HFFc6 (cell line): ENCODE data around the gene RAB3IP. TPM values are rescaled to one million over a fixed set of nuclear protein-coding genes. Genes with fewer than 3 reads are reported as not detected.

Experiments
- DNase-seq: peaks from one replicate; pipeline ENCODE4 v3.0.0-alpha.2; 2018
- H3K27ac Mint-ChIP-seq: 2 replicates; pipeline ENCODE4 v1.8.0; 2020; ENCODE audit warnings: mild to moderate bottlenecking, mixed read lengths
- H3K27me3 Mint-ChIP-seq: 2 replicates; pipeline ENCODE4 v1.8.0; 2021; ENCODE audit warnings: mild to moderate bottlenecking, moderate library complexity, mixed read lengths; ENCODE audit not compliant: insufficient read depth
- H3K36me3 Mint-ChIP-seq: 2 replicates; pipeline ENCODE4 v1.8.0; 2021; ENCODE audit warnings: low read depth, mixed read lengths
- H3K4me1 Mint-ChIP-seq: 2 replicates; pipeline ENCODE4 v1.8.0; 2020; ENCODE audit warnings: low read depth, mixed read lengths
- H3K4me3 Mint-ChIP-seq: 2 replicates; pipeline ENCODE4 v1.8.0; 2020; ENCODE audit warnings: mild to moderate bottlenecking, moderate library complexity, mixed read lengths
- H3K9me3 Mint-ChIP-seq: 2 replicates; pipeline ENCODE4 v1.8.0; 2020; ENCODE audit warnings: mild to moderate bottlenecking, mixed read lengths
- CTCF ChIP-seq: fragments of 200-600 bp; sonication (generic); IDR thresholded peaks from 2 replicates; pipeline ENCODE4 v1.5.0; 2021; ENCODE audit warnings: antibody characterized with exemption, mild to moderate bottlenecking
- long read RNA-seq: library from polyadenylated mRNA; unstranded; transcript quantifications from one replicate; pipeline ENCODE4 v2.0.0, GENCODE V29; 2019
- total RNA-seq, 6 experiments: library from RNA; stranded (reverse); fragmentation: NEBNext Ultra II Directional; extraction: Animal tissue kit (Norgen Biotek cat#: 25700); gene quantifications; 2 replicates in 1 of 6; 3 replicates in 5 of 6; pipeline ENCODE4 v1.2.3, GENCODE V29; 2021

Gene RAB3IP, protein sequence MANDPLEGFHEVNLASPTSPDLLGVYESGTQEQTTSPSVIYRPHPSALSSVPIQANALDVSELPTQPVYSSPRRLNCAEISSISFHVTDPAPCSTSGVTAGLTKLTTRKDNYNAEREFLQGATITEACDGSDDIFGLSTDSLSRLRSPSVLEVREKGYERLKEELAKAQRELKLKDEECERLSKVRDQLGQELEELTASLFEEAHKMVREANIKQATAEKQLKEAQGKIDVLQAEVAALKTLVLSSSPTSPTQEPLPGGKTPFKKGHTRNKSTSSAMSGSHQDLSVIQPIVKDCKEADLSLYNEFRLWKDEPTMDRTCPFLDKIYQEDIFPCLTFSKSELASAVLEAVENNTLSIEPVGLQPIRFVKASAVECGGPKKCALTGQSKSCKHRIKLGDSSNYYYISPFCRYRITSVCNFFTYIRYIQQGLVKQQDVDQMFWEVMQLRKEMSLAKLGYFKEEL
- 1 to 10 TPM; 1.3 to 2.3 (median 1.4) TPM for total RNA-seq
- long read RNA-seq, partial matches to known transcripts = 1 of 1 reads
- long read RNA-seq, other reads (novel, unspliced or antisense) = 0 of 1 reads

DNA sequence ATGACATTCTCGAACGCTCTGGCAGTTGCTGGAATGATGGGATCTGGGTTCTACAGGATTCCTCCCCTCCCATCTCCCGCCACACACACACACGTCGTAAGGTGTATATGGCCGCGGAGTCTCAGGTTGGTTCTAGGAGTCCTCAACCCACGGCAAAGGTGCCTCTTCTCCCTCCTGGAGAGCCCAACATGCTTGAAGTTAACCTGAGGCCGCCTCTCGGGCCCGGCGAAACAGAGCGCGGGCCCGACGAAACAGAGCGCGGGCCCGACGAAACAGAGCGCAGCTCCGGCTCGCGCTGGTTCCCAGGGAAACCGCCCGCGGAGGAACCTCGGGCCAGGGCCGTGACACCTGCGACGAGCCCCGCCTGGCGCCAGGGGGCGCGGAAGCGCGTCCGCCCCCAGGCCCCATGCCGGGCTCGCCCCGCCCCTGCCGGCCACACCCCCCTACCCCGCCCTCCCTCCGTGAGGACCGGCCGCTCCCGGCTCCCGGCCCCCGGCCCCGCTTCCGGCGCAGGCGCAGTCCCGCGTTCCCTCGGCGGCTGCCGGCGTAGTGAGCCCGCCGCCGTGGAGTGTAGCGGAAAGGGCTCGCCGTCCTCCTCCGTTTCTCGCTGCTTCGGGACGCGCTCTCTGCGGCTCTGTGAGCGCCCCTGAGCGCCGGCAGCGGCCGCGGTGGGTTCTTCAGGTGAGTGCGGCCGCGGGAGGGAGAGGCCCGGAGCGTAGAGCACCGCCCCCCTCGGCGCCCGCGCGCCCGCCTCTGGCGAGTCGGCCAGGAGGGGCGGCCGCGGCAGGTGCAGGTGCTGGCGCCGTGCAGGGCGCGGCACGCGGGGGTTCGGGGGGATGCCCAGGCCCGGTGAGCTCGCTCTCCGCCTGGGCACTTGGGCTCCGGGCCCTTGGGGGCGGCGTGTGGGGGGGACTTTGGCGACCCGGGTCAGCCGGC, at the start of gene RAB3IP:
RAB3IP (plus strand) TSS at position 510 of the 936 bp plus-strand sequence. CDS start 16,549 bp downstream, outside the sequence.
- H3K9me3 Mint-ChIP-seq = no peaks in the 10 kb centered on the region
- H3K27me3 Mint-ChIP-seq = peaks cover 27% of the 10 kb centered on the region
- peak within 1 kb of the TSS; percentile 83 for H3K4me3 Mint-ChIP-seq
- H3K4me1 Mint-ChIP-seq = peaks cover 7% of the 10 kb centered on the region
- DNase-seq = peak; percentile 37
- no peaks in the 10 kb centered on the region for H3K36me3 Mint-ChIP-seq
- no peak within 1 kb of the TSS for H3K27ac Mint-ChIP-seq
- TF ChIP-seq CTCF = peak; percentile 82

DNA sequence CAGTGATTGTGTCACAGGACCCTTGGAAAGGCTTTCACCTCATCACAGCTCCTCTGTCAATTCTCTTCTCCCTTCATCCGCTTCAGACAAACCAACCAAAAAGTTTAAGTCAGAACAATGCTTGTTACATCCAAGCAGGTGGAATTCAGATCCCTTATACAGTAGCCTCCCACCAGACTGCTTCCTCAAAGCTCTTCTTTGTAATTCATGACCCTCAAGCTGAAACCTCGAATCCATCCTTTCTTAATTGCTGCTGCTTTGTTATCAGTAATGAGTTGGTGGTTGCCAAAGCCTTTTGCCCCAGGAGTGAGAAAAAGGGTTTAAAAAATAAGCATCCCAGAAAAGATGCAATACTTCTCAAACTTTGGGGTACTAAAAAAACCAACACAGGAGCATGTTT, 49.0 kb upstream of the RAB3IP start:
- H3K4me1 Mint-ChIP-seq = peaks cover 45% of the 10 kb centered on the region
- H3K27ac Mint-ChIP-seq = peak overlapping the region; percentile 97
- H3K4me3 Mint-ChIP-seq = no peak overlapping the region
- no peak for DNase-seq
- no peaks in the 10 kb centered on the region for H3K36me3 Mint-ChIP-seq
- H3K27me3 Mint-ChIP-seq = no peaks in the 10 kb centered on the region
- H3K9me3 Mint-ChIP-seq = no peaks in the 10 kb centered on the region
- TF ChIP-seq CTCF = no peak

- Mint-ChIP-seq H3K27me3 (no peaks in the 10 kb centered on the region), H3K27ac (no peak overlapping the region), H3K36me3 (no peaks in the 10 kb centered on the region), H3K9me3 (no peaks in the 10 kb centered on the region), H3K4me1 (peaks cover 8% of the 10 kb centered on the region), H3K4me3 (no peak overlapping the region)
- TF ChIP-seq CTCF = no peak
- DNase-seq = no peak
Measured at GRCh38 chr12:69694123-69694522, 44.5 kb upstream of the RAB3IP start.

GRCh38 chr12:69698054-69698453, 40.6 kb upstream of the RAB3IP start:
- Mint-ChIP-seq H3K27me3 (no peaks in the 10 kb centered on the region), H3K4me1 (no peaks in the 10 kb centered on the region), H3K27ac (no peak overlapping the region), H3K9me3 (no peaks in the 10 kb centered on the region), H3K4me3 (no peak overlapping the region), H3K36me3 (no peaks in the 10 kb centered on the region)
- no peak for TF ChIP-seq CTCF
- no peak for DNase-seq

DNA sequence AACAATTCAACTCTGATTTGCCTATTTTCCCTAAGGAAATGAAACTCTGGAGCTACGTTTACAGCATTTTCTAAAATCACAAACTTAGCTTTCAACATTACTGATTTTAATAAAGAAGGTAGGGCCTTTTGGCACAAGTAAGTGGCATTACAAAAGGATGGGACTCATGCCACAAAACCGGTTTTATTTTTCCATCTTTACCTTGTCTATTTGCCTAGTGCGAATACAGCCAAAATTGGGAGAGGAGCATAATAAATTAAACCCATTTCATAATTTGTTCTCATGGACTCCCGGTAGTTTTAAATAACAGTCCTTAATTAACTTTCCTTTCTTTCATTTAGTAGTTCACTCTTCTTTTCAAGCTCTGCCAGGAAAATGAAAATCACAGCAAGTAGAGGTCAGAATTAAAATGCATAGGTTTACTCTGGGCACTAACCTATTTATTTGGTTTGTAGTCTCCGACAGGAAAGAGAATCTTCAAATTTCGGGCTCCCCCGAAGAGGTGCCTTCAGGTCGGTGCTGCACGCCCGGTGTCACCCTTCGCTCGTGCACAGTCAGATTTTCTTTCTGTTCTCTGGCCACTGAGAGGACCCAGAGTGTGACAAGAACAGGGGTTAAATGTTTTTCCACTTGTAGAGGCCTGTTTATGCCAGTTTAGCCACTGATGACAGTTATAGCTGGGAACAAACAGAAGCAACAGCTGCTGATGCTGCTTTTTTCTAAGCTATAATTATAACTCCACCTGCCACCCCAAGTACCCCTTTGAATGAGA, 39.7 kb upstream of the RAB3IP start, which contains the start of gene BEST3:
BEST3 (minus strand) TSS at position 535 of the 772 bp plus-strand sequence. CDS start 1,505 bp downstream, outside the sequence.
- no peaks in the 10 kb centered on the region; the same call in 1 of the 2 replicates for H3K27me3 Mint-ChIP-seq
- H3K36me3 Mint-ChIP-seq = no peaks in the 10 kb centered on the region
- no peak for DNase-seq
- H3K9me3 Mint-ChIP-seq = no peaks in the 10 kb centered on the region
- no peaks in the 10 kb centered on the region for H3K4me1 Mint-ChIP-seq
- TF ChIP-seq CTCF = no peak
- no peak within 1 kb of the TSS for H3K4me3 Mint-ChIP-seq
- H3K27ac Mint-ChIP-seq = no peak within 1 kb of the TSS
